Retina (tissue), 1 donor: ENCODE measurements around the gene BOC.

Source experiments
- DNase-seq: peaks from one replicate; pipeline ENCODE4 v3.0.0-alpha.2; 2016

Gene BOC

GRCh38 chr3:113250566-113250965, 39.2 kb downstream of the BOC start:
- no peak for DNase-seq

- no peak for DNase-seq
Measured at GRCh38 chr3:113251817-113252216, 40.5 kb downstream of the BOC start.

GRCh38 chr3:113252553-113252952, 41.2 kb downstream of the BOC start:
- DNase-seq, result no peak

- DNase-seq, result no peak
Measured at GRCh38 chr3:113253702-113254101, 42.3 kb downstream of the BOC start.

GRCh38 chr3:113254171-113254947, 43.0 kb downstream of the BOC start:
- no peak for DNase-seq

- DNase-seq, result no peak
Measured at GRCh38 chr3:113255100-113255853, 43.9 kb downstream of the BOC start.

GRCh38 chr3:113255854-113256615, 44.7 kb downstream of the BOC start:
- no peak for DNase-seq

- no peak for DNase-seq
Measured at GRCh38 chr3:113258361-113258760, 47.0 kb downstream of the BOC start.

GRCh38 chr3:113259196-113259595, 47.8 kb downstream of the BOC start:
- DNase-seq, result no peak

- no peak for DNase-seq
Measured at GRCh38 chr3:113261063-113261625, 49.8 kb downstream of the BOC start.

- no peak for DNase-seq
Measured at GRCh38 chr3:113261626-113262303, 50.4 kb downstream of the BOC start.

GRCh38 chr3:113262304-113262665, 50.9 kb downstream of the BOC start:
- no peak for DNase-seq

GRCh38 chr3:113263020-113263419, 51.7 kb downstream of the BOC start:
- DNase-seq, result no peak

GRCh38 chr3:113263778-113264177, 52.4 kb downstream of the BOC start:
- DNase-seq, result no peak

GRCh38 chr3:113264283-113265131, 53.1 kb downstream of the BOC start:
- DNase-seq, result peak; percentile 63

- no peak for DNase-seq
Measured at GRCh38 chr3:113265231-113265630, 53.9 kb downstream of the BOC start.

GRCh38 chr3:113266738-113267137, 55.4 kb downstream of the BOC start:
- DNase-seq, result no peak

GRCh38 chr3:113268311-113268710, 57.0 kb downstream of the BOC start:
- DNase-seq, result no peak

GRCh38 chr3:113268942-113269341, 57.6 kb downstream of the BOC start:
- DNase-seq, result no peak

GRCh38 chr3:113269661-113270060, 58.3 kb downstream of the BOC start:
- DNase-seq, result no peak

- no peak for DNase-seq
Measured at GRCh38 chr3:113270068-113270467, 58.7 kb downstream of the BOC start.

- no peak for DNase-seq
Measured at GRCh38 chr3:113270786-113271185, 59.4 kb downstream of the BOC start.
